ENCODE results near the gene FBXL22.

DNA sequence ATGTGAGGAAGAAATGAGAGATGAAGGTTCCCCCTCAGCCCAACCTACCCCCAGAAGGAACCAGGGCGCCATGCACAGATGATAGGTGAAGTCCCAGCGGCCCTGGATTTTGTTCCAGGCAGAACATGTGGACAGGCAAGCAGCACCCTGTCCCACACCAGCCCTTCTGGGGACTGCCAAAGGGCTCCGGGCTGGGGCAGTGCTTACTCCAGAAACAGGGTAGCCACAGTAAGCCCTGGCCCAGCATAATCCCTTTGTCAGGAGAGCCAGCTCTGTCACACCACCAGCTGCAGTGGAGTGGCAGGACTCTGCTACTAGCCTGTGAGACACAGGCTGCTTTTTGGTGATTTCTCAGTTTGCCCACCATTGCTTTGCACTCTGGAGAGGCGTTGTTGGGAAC, 6.3 kb downstream of the FBXL22 start:
- TF ChIP-seq POLR2A (IDR thresholded peaks at IDR 0.05; ENCODE audit: low read depth, low read length) (0 out of 2 replicates have a peak, but pooled peaks have one; percentile 25), TAF1 (IDR thresholded peaks at IDR 0.05; ENCODE audit: low read depth, low read length) (no peak), POLR2AphosphoS5 (IDR thresholded peaks at IDR 0.05; ENCODE audit: low read depth, low read length) (0 out of 2 replicates have a peak, but pooled peaks have one; percentile 16), POU2F2 (IDR thresholded peaks at IDR 0.05; ENCODE audit: low read depth, low read length) (no peak)

Measured in GM12891 (cell line).